H1 (cell line): ENCODE data around the gene CPED1.

ENCODE experiments used
- BRCA1 ChIP-seq: IDR thresholded peaks from 2 replicates; pipeline ENCODE4 v1.6.1; 2012; ENCODE audit warnings: low read depth, low read length, improper control_type of control experiment
- CREB1 ChIP-seq: IDR thresholded peaks from 2 replicates; pipeline ENCODE4 v1.6.1; 2012; ENCODE audit warnings: inconsistent platforms
- JUND ChIP-seq: IDR thresholded peaks from 2 replicates; pipeline ENCODE4 v1.6.1; 2011; ENCODE audit warnings: mild to moderate bottlenecking, improper control_type of control experiment, low read length

DNA sequence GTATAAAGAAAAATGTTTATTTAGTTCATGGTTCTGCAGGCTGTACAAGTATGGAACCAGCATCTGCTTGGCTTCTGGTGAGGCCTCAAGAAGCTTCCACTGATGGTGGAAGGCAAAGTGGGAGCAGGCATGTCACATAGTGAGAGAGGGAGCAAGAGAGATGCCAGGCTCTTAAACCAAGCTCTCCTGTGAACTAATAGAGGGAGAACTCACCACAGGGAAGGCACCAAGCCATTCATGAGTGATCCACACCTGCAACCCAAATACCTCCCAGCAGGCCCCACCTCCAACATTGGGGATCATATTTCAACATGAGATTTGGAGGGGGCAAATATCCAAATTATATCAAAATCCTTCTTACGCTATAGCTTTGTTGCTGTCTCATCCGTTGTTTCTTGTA lies 113.1 kb downstream of the CPED1 start:
- no peak for TF ChIP-seq CREB1
- no peak for TF ChIP-seq JUND
- no peak for TF ChIP-seq BRCA1
